Panc1 (cell line): ENCODE measurements around the gene CPNE4. TPM values are rescaled to one million over a fixed set of nuclear protein-coding genes. Genes with fewer than 3 reads are reported as not detected.

Source experiments
- ATAC-seq: fragments of 200-7000 bp; cut with Tn5 transposase; 2 replicates; pipeline ENCODE4 v1.9.1; 2020; ENCODE audit warnings: mild to moderate bottlenecking, moderate library complexity
- BruUV-seq: library from RNA; stranded (reverse); fragments of 400-500 nt; replicated peaks from 2 replicates; lab custom pipeline; 2021; lab: Mats Ljungman, UMichigan
- CTCF ChIA-PET: fragments of 300-600 bp; sonication (Branson Sonifier 250); formaldehyde crosslinking; loops from one replicate; lab custom pipeline; 2022; ENCODE audit warnings: antibody characterized with exemption; lab: Charles Lee
- POLR2A ChIA-PET: fragments of 300-600 bp; sonication (Branson Sonifier 250); formaldehyde crosslinking; loops from one replicate; lab custom pipeline; 2022; ENCODE audit warnings: antibody characterized with exemption; lab: Charles Lee
- DNase-seq: peaks from one replicate; pipeline ENCODE4 v3.0.0-alpha.2; 2010; ENCODE audit warnings: low read depth, low spot score
- H3K27ac ChIP-seq: 2 replicates; pipeline ENCODE4 v1.5.1; 2011; ENCODE audit warnings: mild to moderate bottlenecking, low read length, inconsistent platforms
- H3K27me3 ChIP-seq: fragments of 200-500 bp; sonication (Bioruptor generic); 2 replicates; pipeline ENCODE4 v1.6.0; 2014; ENCODE audit warnings: low read length, inconsistent platforms; ENCODE audit not compliant: control insufficient read depth, insufficient read depth
- H3K36me3 ChIP-seq: fragments of 200-500 bp; sonication (Bioruptor generic); 2 replicates; pipeline ENCODE4 v1.5.1; 2014; ENCODE audit warnings: inconsistent platforms, mild to moderate bottlenecking, low read length, moderate library complexity; ENCODE audit not compliant: control insufficient read depth, insufficient read depth
- H3K4me1 ChIP-seq: 2 replicates; pipeline ENCODE4 v1.5.1; 2011; ENCODE audit warnings: inconsistent platforms, mild to moderate bottlenecking, low read length, moderate library complexity; ENCODE audit not compliant: control insufficient read depth, insufficient read depth
- H3K4me3 ChIP-seq, 2 experiments: 2 replicates each; pipeline ENCODE4 v1.5.1; 2011 to 2012; ENCODE audit warnings: low read depth in 2 of 2, low read length in 2 of 2, mild to moderate bottlenecking in 2 of 2, inconsistent platforms in 1 of 2, moderate library complexity in 1 of 2
- H3K9me3 ChIP-seq: fragments of 200-500 bp; sonication (Bioruptor generic); 2 replicates; pipeline ENCODE4 v1.5.1; 2014; ENCODE audit warnings: low read depth, mild to moderate bottlenecking, inconsistent platforms, low read length, moderate library complexity; ENCODE audit not compliant: control insufficient read depth, insufficient read depth
- POLR2AphosphoS5 ChIP-seq: IDR thresholded peaks from 2 replicates; pipeline ENCODE4 v1.6.1; 2012; ENCODE audit warnings: mild to moderate bottlenecking, low read depth, low read length, moderate library complexity
- SIN3A ChIP-seq: IDR thresholded peaks from 2 replicates; pipeline ENCODE4 v1.6.1; 2012; ENCODE audit warnings: low read depth, mild to moderate bottlenecking, low read length, moderate library complexity, borderline replicate concordance; ENCODE audit not compliant: insufficient read depth
- TCF7L2 ChIP-seq: IDR thresholded peaks from 2 replicates; pipeline ENCODE4 v1.6.1; 2011; ENCODE audit warnings: mild to moderate bottlenecking, low read depth, low read length, inconsistent platforms
- in situ Hi-C: cut with HindIII; loops from 2 replicates; pipeline ENCODE4 v1.10.0; 2016; ENCODE audit warnings: low sequenced_read_pairs, low pct_unique_long_range_greater_than_20kb
- intact Hi-C: fragments of 100-400 bp; cut with micrococcal nuclease; formaldehyde crosslinking; loops from one replicate; pipeline ENCODE4 v1.10.0; 2022; ENCODE audit not compliant: unreplicated experiment
- total RNA-seq: library from RNA; stranded (reverse); gene quantifications from one replicate; pipeline ENCODE4 v1.2.1, GENCODE V29; 2021; ENCODE audit not compliant: unreplicated experiment
- TF ChIP-seq, protein P1 (sequence below): fragments of 450-650 bp; IDR thresholded peaks from 2 replicates; pipeline ENCODE4 v1.5.1; 2017; ENCODE audit warnings: mild to moderate bottlenecking
- TF ChIP-seq, protein P2 (sequence below), 2 experiments: IDR thresholded peaks; 2 replicates each; pipeline ENCODE4 v1.6.1; 2011 to 2012; ENCODE audit warnings: low read depth in 2 of 2, control low read depth in 1 of 2, low read length in 1 of 2, mild to moderate bottlenecking in 1 of 2, moderate library complexity in 1 of 2; ENCODE audit not compliant: insufficient read depth in 1 of 2

Gene CPNE4
- total RNA-seq, 1 experiment from 2014 or later: not detected

DNA sequence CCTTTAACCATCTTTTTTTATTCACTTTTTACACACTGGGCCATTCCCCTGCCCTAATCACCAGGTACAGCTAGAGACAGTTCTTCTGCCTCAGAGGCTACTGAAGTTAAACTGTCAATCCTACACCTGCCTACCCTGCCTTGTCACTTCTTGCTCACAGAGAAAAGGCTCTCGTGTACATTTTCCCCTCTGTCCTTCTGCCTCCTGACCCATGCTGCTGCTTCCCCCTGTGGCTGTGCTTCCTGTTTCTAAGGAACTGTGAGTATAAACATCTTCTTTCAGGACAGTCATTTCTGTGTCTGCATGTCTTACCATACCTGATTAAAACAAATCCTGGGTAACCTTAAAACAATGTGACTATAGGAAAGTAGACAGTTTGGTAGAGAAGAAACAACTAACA lies 295.6 kb downstream of the CPNE4 start:
- no TSS peak for BruUV-seq
- H3K27me3 ChIP-seq: no peaks in the 10 kb centered on the region
- no peaks in the 10 kb centered on the region for H3K9me3 ChIP-seq
- DNase-seq: no peak
- intact Hi-C loops: no loop called here
- no peak for ATAC-seq
- H3K36me3 ChIP-seq: no peaks in the 10 kb centered on the region
- in situ Hi-C loops: no loop called here
- no peak overlapping the region for H3K27ac ChIP-seq
- POLR2A ChIA-PET: no interaction called here
- TF ChIP-seq TCF7L2 (no peak), SIN3A (no peak), POLR2AphosphoS5 (no peak)
- TF ChIP-seq, protein P1, sequence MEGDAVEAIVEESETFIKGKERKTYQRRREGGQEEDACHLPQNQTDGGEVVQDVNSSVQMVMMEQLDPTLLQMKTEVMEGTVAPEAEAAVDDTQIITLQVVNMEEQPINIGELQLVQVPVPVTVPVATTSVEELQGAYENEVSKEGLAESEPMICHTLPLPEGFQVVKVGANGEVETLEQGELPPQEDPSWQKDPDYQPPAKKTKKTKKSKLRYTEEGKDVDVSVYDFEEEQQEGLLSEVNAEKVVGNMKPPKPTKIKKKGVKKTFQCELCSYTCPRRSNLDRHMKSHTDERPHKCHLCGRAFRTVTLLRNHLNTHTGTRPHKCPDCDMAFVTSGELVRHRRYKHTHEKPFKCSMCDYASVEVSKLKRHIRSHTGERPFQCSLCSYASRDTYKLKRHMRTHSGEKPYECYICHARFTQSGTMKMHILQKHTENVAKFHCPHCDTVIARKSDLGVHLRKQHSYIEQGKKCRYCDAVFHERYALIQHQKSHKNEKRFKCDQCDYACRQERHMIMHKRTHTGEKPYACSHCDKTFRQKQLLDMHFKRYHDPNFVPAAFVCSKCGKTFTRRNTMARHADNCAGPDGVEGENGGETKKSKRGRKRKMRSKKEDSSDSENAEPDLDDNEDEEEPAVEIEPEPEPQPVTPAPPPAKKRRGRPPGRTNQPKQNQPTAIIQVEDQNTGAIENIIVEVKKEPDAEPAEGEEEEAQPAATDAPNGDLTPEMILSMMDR: no peak
- TF ChIP-seq, protein P2, sequence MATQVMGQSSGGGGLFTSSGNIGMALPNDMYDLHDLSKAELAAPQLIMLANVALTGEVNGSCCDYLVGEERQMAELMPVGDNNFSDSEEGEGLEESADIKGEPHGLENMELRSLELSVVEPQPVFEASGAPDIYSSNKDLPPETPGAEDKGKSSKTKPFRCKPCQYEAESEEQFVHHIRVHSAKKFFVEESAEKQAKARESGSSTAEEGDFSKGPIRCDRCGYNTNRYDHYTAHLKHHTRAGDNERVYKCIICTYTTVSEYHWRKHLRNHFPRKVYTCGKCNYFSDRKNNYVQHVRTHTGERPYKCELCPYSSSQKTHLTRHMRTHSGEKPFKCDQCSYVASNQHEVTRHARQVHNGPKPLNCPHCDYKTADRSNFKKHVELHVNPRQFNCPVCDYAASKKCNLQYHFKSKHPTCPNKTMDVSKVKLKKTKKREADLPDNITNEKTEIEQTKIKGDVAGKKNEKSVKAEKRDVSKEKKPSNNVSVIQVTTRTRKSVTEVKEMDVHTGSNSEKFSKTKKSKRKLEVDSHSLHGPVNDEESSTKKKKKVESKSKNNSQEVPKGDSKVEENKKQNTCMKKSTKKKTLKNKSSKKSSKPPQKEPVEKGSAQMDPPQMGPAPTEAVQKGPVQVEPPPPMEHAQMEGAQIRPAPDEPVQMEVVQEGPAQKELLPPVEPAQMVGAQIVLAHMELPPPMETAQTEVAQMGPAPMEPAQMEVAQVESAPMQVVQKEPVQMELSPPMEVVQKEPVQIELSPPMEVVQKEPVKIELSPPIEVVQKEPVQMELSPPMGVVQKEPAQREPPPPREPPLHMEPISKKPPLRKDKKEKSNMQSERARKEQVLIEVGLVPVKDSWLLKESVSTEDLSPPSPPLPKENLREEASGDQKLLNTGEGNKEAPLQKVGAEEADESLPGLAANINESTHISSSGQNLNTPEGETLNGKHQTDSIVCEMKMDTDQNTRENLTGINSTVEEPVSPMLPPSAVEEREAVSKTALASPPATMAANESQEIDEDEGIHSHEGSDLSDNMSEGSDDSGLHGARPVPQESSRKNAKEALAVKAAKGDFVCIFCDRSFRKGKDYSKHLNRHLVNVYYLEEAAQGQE (IDR thresholded peaks at IDR 0.05; ENCODE audit: insufficient read depth in 1 of 2, low read depth in 2 of 2, low read length in 1 of 2): no peak
- H3K4me3 ChIP-seq: no peak overlapping the region
- CTCF ChIA-PET: no interaction called here
- no peaks in the 10 kb centered on the region for H3K4me1 ChIP-seq

DNA sequence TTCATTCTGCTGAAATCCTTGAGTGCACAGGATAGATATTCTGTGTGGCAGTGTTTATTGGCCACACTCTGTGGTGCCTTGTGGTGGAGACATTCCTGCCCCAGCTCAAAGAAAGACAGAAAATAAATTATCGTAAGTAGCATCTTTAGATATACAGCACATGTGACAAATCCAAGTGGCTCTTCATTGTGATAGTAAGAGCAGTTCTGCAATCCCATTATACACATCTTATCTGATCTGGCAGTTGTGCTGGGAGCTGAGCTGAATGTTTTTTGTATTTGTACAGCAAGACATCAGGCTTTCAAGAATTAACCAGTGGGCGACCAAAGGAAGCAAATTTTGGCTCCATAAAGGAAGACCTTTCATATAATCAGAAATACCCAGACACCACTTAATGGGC lies 296.7 kb downstream of the CPNE4 start:
- in situ Hi-C loops (no loop called here), intact Hi-C loops (no loop called here)
- no peak for DNase-seq
- no peak for TF ChIP-seq TCF7L2
- no peak for TF ChIP-seq POLR2AphosphoS5
- no peak for TF ChIP-seq SIN3A
- TF ChIP-seq, protein P2 (IDR thresholded peaks at IDR 0.05; ENCODE audit: insufficient read depth in 1 of 2, low read depth in 2 of 2, low read length in 1 of 2): no peak
- TF ChIP-seq, protein P1: no peak
- Histone ChIP-seq H3K4me3 (no peak overlapping the region), H3K27ac (no peak overlapping the region), H3K4me1 (no peaks in the 10 kb centered on the region), H3K9me3 (no peaks in the 10 kb centered on the region), H3K36me3 (no peaks in the 10 kb centered on the region), H3K27me3 (no peaks in the 10 kb centered on the region)
- no peak for ATAC-seq
- BruUV-seq: no TSS peak
- CTCF ChIA-PET: no interaction called here
- POLR2A ChIA-PET: no interaction called here
